ENCODE data around the gene BORCS6. TPM values are rescaled to one million over a fixed set of nuclear protein-coding genes. Genes with fewer than 3 reads are reported as not detected.

Gene BORCS6
- total RNA-seq, 1 donor = 3.8 TPM

- peak; percentile 98 for DNase-seq (ENCODE audit: low read depth)
- no peak overlapping the region for H3K4me3 ChIP-seq (ENCODE audit: low read depth, low read length)
- no peak for TF ChIP-seq CTCF (IDR thresholded peaks at IDR 0.05; ENCODE audit: insufficient read depth, low read length)
Measured at GRCh38 chr17:8153525-8153956, 36.4 kb downstream of the BORCS6 start.

DNA sequence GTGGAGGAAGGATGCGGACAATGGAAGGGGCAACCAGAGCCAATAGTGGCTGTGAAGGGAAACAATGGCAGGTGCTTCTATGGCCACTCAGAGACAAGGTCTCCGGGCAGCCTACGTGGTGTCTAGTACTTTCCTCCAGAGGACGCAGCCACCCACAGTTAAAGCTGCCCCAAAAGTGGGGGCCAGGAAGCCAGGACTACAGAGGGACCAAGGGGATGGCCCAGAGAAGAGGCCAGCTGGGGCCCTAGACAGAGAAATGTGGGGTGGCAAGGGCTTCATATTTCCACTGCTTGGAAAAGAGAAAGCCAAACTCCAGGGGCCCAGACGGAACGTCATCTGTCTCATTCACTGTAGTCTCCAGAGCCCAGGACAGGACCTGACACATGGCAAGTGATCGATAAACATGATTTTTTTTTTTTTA, 36.9 kb downstream of the BORCS6 start:
- peak overlapping the region; percentile 81 for H3K4me3 ChIP-seq (ENCODE audit: low read depth, low read length)
- no peak for TF ChIP-seq CTCF (IDR thresholded peaks at IDR 0.05; ENCODE audit: insufficient read depth, low read length)
- peak; percentile 15 for DNase-seq (ENCODE audit: low read depth)

DNA sequence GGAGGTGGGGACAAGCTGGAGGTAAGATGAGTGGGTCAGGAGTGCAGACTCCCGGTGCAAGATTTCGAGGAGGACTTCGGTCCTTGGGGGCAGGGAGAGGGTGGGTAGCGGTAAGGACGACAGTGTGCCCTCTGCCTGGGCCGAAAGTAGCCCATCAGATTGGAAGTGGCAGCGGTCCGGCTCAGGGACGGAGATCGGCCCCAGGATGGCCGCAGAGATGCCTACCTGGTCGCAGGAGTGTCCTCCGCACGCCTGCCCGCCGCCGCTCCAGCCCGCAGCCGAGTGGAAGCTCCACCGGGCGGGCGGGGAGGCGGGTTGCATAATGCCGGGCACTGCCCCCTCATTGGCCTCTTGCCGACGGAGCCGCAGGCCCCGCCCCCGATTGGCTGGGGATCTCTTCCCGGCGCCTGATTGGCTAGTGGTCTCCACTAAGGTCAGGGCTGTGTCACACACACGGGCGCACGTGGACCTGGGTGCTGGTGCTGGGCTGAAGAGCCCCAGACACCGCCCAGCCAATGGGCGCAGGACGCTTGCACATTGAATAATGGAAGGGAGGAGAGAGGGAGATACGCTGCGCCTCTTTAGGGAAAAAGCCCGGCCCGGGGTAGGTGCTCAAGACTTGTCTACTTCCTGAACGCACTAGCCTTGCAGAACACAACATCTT, 37.7 kb downstream of the BORCS6 start, which contains the start of gene PER1:
PER1 (minus strand) TSS at position 293 of the 664 bp plus-strand sequence. CDS start 1,698 bp downstream, outside the sequence.
- TF ChIP-seq CTCF (IDR thresholded peaks at IDR 0.05; ENCODE audit: insufficient read depth, low read length) = no peak
- DNase-seq (ENCODE audit: low read depth) = peak; percentile 93
- peak within 1 kb of the TSS; percentile 81 for H3K4me3 ChIP-seq (ENCODE audit: low read depth, low read length)

DNA sequence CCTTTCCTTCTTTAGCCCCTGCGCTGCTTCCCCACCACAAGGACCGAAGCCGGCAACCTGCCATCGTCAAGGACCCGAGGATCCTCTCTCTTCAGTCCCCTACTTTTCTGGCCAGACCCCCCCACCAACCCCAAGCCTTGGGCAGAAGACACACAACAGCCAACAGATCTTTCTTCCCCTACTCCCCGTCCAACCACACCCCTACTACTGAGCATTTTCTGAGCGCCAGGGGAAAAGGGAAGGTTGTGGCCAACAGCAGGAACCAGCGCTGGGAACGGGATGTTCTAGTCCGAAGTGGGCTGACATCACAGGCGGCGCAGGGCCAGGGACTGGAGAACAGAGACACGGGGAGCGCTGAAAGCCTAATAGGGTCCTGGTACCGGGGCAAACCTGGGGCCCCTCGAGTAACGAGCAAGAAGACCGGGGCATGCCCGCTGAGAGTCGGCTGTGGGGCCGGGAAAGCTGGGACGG, 38.3 kb downstream of the BORCS6 start:
- H3K4me3 ChIP-seq (ENCODE audit: low read depth, low read length) = peak overlapping the region; percentile 81
- TF ChIP-seq CTCF (IDR thresholded peaks at IDR 0.05; ENCODE audit: insufficient read depth, low read length) = no peak
- DNase-seq (ENCODE audit: low read depth) = peak; percentile 83

GRCh38 chr17:8151120-8151640, 38.8 kb downstream of the BORCS6 start:
- TF ChIP-seq CTCF (IDR thresholded peaks at IDR 0.05; ENCODE audit: insufficient read depth, low read length) = no peak
- H3K4me3 ChIP-seq (ENCODE audit: low read depth, low read length) = peak overlapping the region; percentile 81
- peak; percentile 89 for DNase-seq (ENCODE audit: low read depth)

DNA sequence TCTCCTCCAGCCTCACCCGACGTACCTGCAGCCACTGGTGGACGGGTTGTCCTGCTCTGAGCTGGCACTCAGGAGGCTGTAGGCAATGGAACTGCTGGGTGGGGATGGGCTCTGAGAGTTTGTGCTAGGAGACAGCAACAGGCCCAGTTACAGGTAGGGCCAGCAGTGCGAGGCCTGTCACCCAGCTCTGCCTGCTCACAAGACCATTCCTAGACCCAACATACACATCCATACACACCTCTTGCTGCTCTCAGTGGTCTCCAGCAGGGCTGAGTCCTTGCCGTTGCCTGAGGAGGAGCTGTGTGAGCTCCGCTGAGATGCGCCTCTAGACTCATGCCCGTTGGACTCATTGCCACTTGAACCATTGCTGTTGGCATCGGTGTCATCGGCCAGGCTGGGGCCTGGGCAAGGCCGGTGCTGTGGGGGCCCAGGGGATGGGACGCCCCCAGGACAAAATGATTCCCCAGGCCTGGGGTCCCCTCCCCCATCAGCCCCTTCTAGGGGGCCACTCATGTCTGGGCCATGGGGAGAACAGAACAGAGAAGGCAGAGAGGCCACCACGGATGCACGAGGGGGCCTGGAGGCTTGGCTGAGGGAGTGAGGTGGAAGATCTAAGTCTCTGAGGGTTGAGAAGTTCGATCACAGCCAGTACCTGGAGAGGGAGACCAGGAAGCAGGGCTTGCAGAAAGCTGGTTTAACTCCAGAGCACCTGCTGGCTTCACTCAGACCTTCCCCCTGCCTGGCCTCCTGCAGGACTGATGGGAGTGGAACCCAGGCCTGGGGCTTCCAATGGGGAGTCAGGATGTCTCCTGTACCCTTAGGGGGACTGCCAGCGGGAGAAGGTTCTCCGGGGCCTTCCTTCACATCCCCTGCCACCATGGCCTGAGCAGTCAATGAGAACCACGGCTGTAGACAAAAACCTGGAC, 39.5 kb downstream of the BORCS6 start:
- H3K4me3 ChIP-seq (ENCODE audit: low read depth, low read length) = peak overlapping the region; percentile 81
- no peak for DNase-seq (ENCODE audit: low read depth)
- no peak for TF ChIP-seq CTCF (IDR thresholded peaks at IDR 0.05; ENCODE audit: insufficient read depth, low read length)
